Activated gamma-delta T cell treated with anti-CD3 and anti-CD28 coated beads, Interleukin-2, amount 50 U/mL, for 16 hours (primary cell): ENCODE results near the gene ARL17A.
"Not testable (repeated sequence)": the region's sequence is repeated elsewhere in the genome, so short reads cannot be mapped to it uniquely, and the experiment has no call there.

ENCODE experiments used
- DNase-seq: peaks from one replicate; pipeline ENCODE4 v3.0.0-alpha.2; 2020; ENCODE audit warnings: low read depth

The ARL17A gene

GRCh38 chr17:46548607-46549006 is 30.9 kb downstream of the ARL17A start:
- DNase-seq, result not testable (repeated sequence)

- DNase-seq, result not testable (repeated sequence)
Observed at GRCh38 chr17:46534716-46535115, 44.8 kb downstream of the ARL17A start.

GRCh38 chr17:46512168-46512567 is 67.3 kb downstream of the ARL17A start, which contains the start of gene LRRC37A2:
LRRC37A2 (plus strand) TSS chr17:46512468; CDS start chr17:46512713, 245 bp downstream.
- DNase-seq, result not testable (repeated sequence)

- not testable (repeated sequence) for DNase-seq
Observed at GRCh38 chr17:46505896-46506295, 73.6 kb downstream of the ARL17A start.

GRCh38 chr17:46499437-46500139 is 79.9 kb downstream of the ARL17A start:
- not testable (repeated sequence) for DNase-seq

- DNase-seq, result not testable (repeated sequence)
Observed at GRCh38 chr17:46492021-46492420, 87.5 kb downstream of the ARL17A start.

- DNase-seq, result not testable (repeated sequence)
Observed at GRCh38 chr17:46481310-46481709, 98.2 kb downstream of the ARL17A start.

GRCh38 chr17:46478823-46479222 is 100.7 kb downstream of the ARL17A start:
- DNase-seq, result not testable (repeated sequence)

GRCh38 chr17:46475583-46475982 is 103.9 kb downstream of the ARL17A start:
- DNase-seq, result not testable (repeated sequence)

- DNase-seq, result not testable (repeated sequence)
Observed at GRCh38 chr17:46474489-46474888, 105.0 kb downstream of the ARL17A start.

- not testable (repeated sequence) for DNase-seq
Observed at GRCh38 chr17:46467618-46468017, 111.9 kb downstream of the ARL17A start.
